IMR-90 (cell line): ENCODE measurements around the gene MYO9B. TPM values are rescaled to one million over a fixed set of nuclear protein-coding genes. Genes with fewer than 3 reads are reported as not detected.

ENCODE experiments used
- ATAC-seq: fragments of 200-7000 bp; cut with Tn5 transposase; 2 replicates; pipeline ENCODE4 v1.9.1; 2020; ENCODE audit warnings: low read depth, mild to moderate bottlenecking, moderate library complexity
- Bru-seq: library from RNA; stranded (reverse); fragments of 400-500 nt; gene quantifications from one replicate; lab custom pipeline; 2021; lab: Mats Ljungman, UMichigan
- BruChase-seq, 2 experiments: library from RNA; stranded (reverse); fragments of 400-500 nt; gene quantifications; one replicate each; lab custom pipeline; 2021; lab: Mats Ljungman, UMichigan
- BruUV-seq: library from RNA; stranded (reverse); fragments of 400-500 nt; replicated peaks from 2 replicates; lab custom pipeline; 2021; lab: Mats Ljungman, UMichigan
- CTCF ChIA-PET: fragments of 300-600 bp; formaldehyde crosslinking; extraction: SDS; loops from one replicate; lab custom pipeline; 2021; ENCODE audit warnings: antibody characterized with exemption; lab: Yijun Ruan, JAX
- POLR2A ChIA-PET: fragments of 300-600 bp; sonication (Branson Sonifier 250); formaldehyde crosslinking; loops from one replicate; lab custom pipeline; 2022; ENCODE audit warnings: antibody characterized with exemption; ENCODE audit not compliant: unreplicated experiment; lab: Charles Lee
- DNase-seq: peaks from one replicate; pipeline ENCODE4 v3.0.0; 2013
- H2AFZ ChIP-seq: replicated peaks from 2 replicates; pipeline ENCODE3; 2013; ENCODE audit warnings: low read length, mild to moderate bottlenecking; ENCODE audit not compliant: poor library complexity
- H2AK5ac ChIP-seq: 2 replicates; pipeline ENCODE4 v1.6.1; 2013; ENCODE audit warnings: low read depth, low read length, inconsistent platforms
- H2AK9ac ChIP-seq: replicated peaks from 2 replicates; pipeline ENCODE3; 2013; ENCODE audit warnings: mild to moderate bottlenecking, low read depth, low read length, moderate library complexity; ENCODE audit not compliant: poor library complexity
- H2BK120ac ChIP-seq: 2 replicates; pipeline ENCODE4 v1.6.1; 2013; ENCODE audit warnings: low read depth, low read length, inconsistent platforms
- H2BK15ac ChIP-seq: 3 replicates; pipeline ENCODE4 v1.6.1; 2013; ENCODE audit warnings: low read depth, low read length, inconsistent platforms
- H2BK20ac ChIP-seq: 2 replicates; pipeline ENCODE4 v1.6.1; 2013; ENCODE audit warnings: low read depth, mild to moderate bottlenecking, inconsistent platforms, low read length, moderate library complexity
- H2BK5ac ChIP-seq: 2 replicates; pipeline ENCODE4 v1.6.1; 2013; ENCODE audit warnings: mild to moderate bottlenecking, low read depth, low read length, inconsistent platforms; ENCODE audit not compliant: poor library complexity, severe bottlenecking
- H3K14ac ChIP-seq: replicated peaks from 2 replicates; pipeline ENCODE4 v1.6.1; 2013; ENCODE audit warnings: low read depth, low read length, inconsistent platforms
- H3K18ac ChIP-seq: 2 replicates; pipeline ENCODE4 v1.6.1; 2013; ENCODE audit warnings: low read depth, low read length, control low read depth
- H3K23ac ChIP-seq: 2 replicates; pipeline ENCODE4 v1.6.1; 2013; ENCODE audit warnings: low read depth, low read length, inconsistent platforms
- H3K27ac ChIP-seq: 2 replicates; pipeline ENCODE4 v1.5.1; 2013; ENCODE audit warnings: mild to moderate bottlenecking, control low read depth, low read length; ENCODE audit not compliant: insufficient read depth
- H3K27me3 ChIP-seq: 2 replicates; pipeline ENCODE4 v1.6.1; 2013; ENCODE audit warnings: low read length; ENCODE audit not compliant: control insufficient read depth, insufficient read depth
- H3K36me3 ChIP-seq: 2 replicates; pipeline ENCODE4 v1.6.1; 2013; ENCODE audit warnings: low read length, mixed read lengths; ENCODE audit not compliant: control insufficient read depth, insufficient read depth
- H3K4ac ChIP-seq: 2 replicates; pipeline ENCODE4 v1.6.1; 2013; ENCODE audit warnings: low read depth, low read length, inconsistent platforms
- H3K4me1 ChIP-seq: 2 replicates; pipeline ENCODE4 v1.6.1; 2013; ENCODE audit warnings: low read length, mixed read lengths; ENCODE audit not compliant: control insufficient read depth, insufficient read depth
- H3K4me2 ChIP-seq: 2 replicates; pipeline ENCODE4 v1.6.1; 2013; ENCODE audit warnings: low read depth, mild to moderate bottlenecking, control low read depth, low read length, moderate library complexity
- H3K4me3 ChIP-seq: 2 replicates; pipeline ENCODE4 v1.5.1; 2013; ENCODE audit warnings: low read depth, mild to moderate bottlenecking, control low read depth, low read length, moderate library complexity; ENCODE audit not compliant: insufficient read depth
- H3K56ac ChIP-seq: 2 replicates; pipeline ENCODE4 v1.6.1; 2013; ENCODE audit warnings: low read length, inconsistent platforms; ENCODE audit not compliant: insufficient read depth; ENCODE audit errors: extremely low read depth
- H3K79me1 ChIP-seq, 2 experiments: 2 replicates each; pipeline ENCODE4 v1.6.1; 2013; ENCODE audit warnings: low read length in 2 of 2, inconsistent platforms in 1 of 2, low read depth in 1 of 2
- H3K9ac ChIP-seq: 2 replicates; pipeline ENCODE4 v1.6.1; 2013; ENCODE audit warnings: low read depth, low read length, control low read depth
- H3K9me1 ChIP-seq: 2 replicates; pipeline ENCODE4 v1.6.1; 2013; ENCODE audit warnings: low read length, inconsistent platforms; ENCODE audit not compliant: insufficient read depth
- H3K9me3 ChIP-seq: 2 replicates; pipeline ENCODE4 v1.6.1; 2013; ENCODE audit warnings: low read length; ENCODE audit not compliant: control insufficient read depth, insufficient read depth
- H4K20me1 ChIP-seq: 2 replicates; pipeline ENCODE4 v1.6.1; 2013; ENCODE audit warnings: low read length, inconsistent platforms; ENCODE audit not compliant: insufficient read depth
- H4K5ac ChIP-seq: 2 replicates; pipeline ENCODE4 v1.6.1; 2013; ENCODE audit warnings: mild to moderate bottlenecking, low read depth, low read length, control low read depth
- H4K8ac ChIP-seq, 2 experiments: 2 replicates each; pipeline ENCODE4 v1.6.1; 2013; ENCODE audit warnings: low read depth in 2 of 2, low read length in 2 of 2, control low read depth in 1 of 2, inconsistent platforms in 1 of 2
- H4K91ac ChIP-seq: 2 replicates; pipeline ENCODE4 v1.6.1; 2013; ENCODE audit warnings: low read depth, low read length, inconsistent platforms; ENCODE audit not compliant: insufficient read depth
- BHLHE40 ChIP-seq: fragments of 150-350 bp; IDR thresholded peaks from 2 replicates; pipeline ENCODE4 v1.6.1; 2016; ENCODE audit warnings: mild to moderate bottlenecking, low read depth, low read length
- CHD1 ChIP-seq: IDR thresholded peaks from 2 replicates; pipeline ENCODE4 v1.6.1; 2012; ENCODE audit warnings: low read depth, low read length, improper control_type of control experiment
- FOS ChIP-seq: fragments of 150-350 bp; IDR thresholded peaks from 2 replicates; pipeline ENCODE4 v1.6.1; 2016; ENCODE audit warnings: low read depth, low read length
- MAZ ChIP-seq: IDR thresholded peaks from 2 replicates; pipeline ENCODE4 v1.6.1; 2012; ENCODE audit warnings: low read depth, mild to moderate bottlenecking, low read length, improper control_type of control experiment, moderate library complexity, borderline replicate concordance
- MXI1 ChIP-seq: IDR thresholded peaks from 2 replicates; pipeline ENCODE4 v1.6.1; 2012; ENCODE audit warnings: low read depth, mild to moderate bottlenecking, low read length, moderate library complexity, borderline replicate concordance
- NFE2L2 ChIP-seq: fragments of 150-350 bp; IDR thresholded peaks from 2 replicates; pipeline ENCODE4 v1.6.1; 2016; ENCODE audit warnings: low read depth, mild to moderate bottlenecking, low read length
- POLR2A ChIP-seq: IDR thresholded peaks from 2 replicates; pipeline ENCODE4 v1.6.1; 2012; ENCODE audit warnings: mild to moderate bottlenecking, low read depth, low read length
- SMC3 ChIP-seq: fragments of 150-350 bp; IDR thresholded peaks from 2 replicates; pipeline ENCODE4 v1.6.1; 2016; ENCODE audit warnings: low read depth, mild to moderate bottlenecking, antibody characterized with exemption, low read length, moderate library complexity
- WGBS, 2 experiments: methylation state at CpG; one replicate each; pipeline versions ENCODE4 v1.1.5 to v1.1.7; 2013; ENCODE audit warnings: missing lambda C conversion rate in 2 of 2; ENCODE audit not compliant: insufficient read length in 1 of 2; ENCODE audit errors: extremely low coverage in 2 of 2; 5-methylcytosine and 5-hydroxymethylcytosine counted together
- dilution Hi-C: fragments of 300-500 bp; cut with HindIII; formaldehyde crosslinking; loops from one replicate; pipeline ENCODE4 v1.14.3; 2018; ENCODE audit warnings: low sequenced_read_pairs; ENCODE audit not compliant: unreplicated experiment
- in situ Hi-C: fragments of 300-500 bp; cut with MboI; formaldehyde crosslinking; loops from 3 replicates; pipeline ENCODE4 v1.14.3; 2019; ENCODE audit warnings: low sequenced_read_pairs, inconsistent platforms, mixed read lengths
- intact Hi-C: fragments of 100-400 bp; cut with micrococcal nuclease; formaldehyde crosslinking; loops from 2 replicates; pipeline ENCODE4 v1.10.0; 2022
- long read RNA-seq: library from polyadenylated mRNA; unstranded; transcript quantifications from one replicate; pipeline ENCODE4 v2.0.0, GENCODE V29; 2021; ENCODE audit not compliant: unreplicated experiment
- polyA plus RNA-seq, 3 experiments: library from polyadenylated mRNA; depleted of rRNA; stranded (reverse); fragments of >200 nt; gene quantifications; 2 replicates each; pipeline ENCODE4 v1.2.3, GENCODE V29; 2012; ENCODE audit warnings: low replicate concordance in 1 of 3
- total RNA-seq: library from RNA; depleted of rRNA; stranded (reverse); fragments of >200 nt; gene quantifications from 2 replicates; pipeline ENCODE4 v1.2.3, GENCODE V29; 2012; rRNA removed

Gene MYO9B
- 59.7 and 61.8 TPM in 2 replicates for total RNA-seq
- 77.8 and 91.3 TPM in 2 replicates for polyA plus RNA-seq (2012; rRNA removed)
- polyA plus RNA-seq (2012; cell fraction: cytosol; rRNA removed): 40.1 and 51.5 TPM in 2 replicates
- 248 and 366 TPM in 2 replicates for polyA plus RNA-seq (2012; cell fraction: nucleus; rRNA removed; ENCODE audit: low replicate concordance)
- Bru-seq, nascent RNA: percentile 86 among the genes with signal in this experiment
- BruChase-seq, experiment 1, labeled RNA remaining after a 6-hour chase: percentile 90 among the genes with signal in this experiment
- percentile 81 among the genes with signal in this experiment for BruChase-seq, experiment 2, labeled RNA remaining after a 2-hour chase
- long read RNA-seq, partial matches to known transcripts: 12 of 29 reads
- long read RNA-seq, other reads (novel, unspliced or antisense): 17 of 29 reads

- ChIA-PET POLR2A (no interaction called here), CTCF (no interaction called here)
- Histone ChIP-seq H3K36me3 (no peaks in the 10 kb centered on the region; the same call in 1 of the 2 replicates), H3K14ac (peak within 1 kb of the TSS; percentile 92), H3K4me1 (peaks cover 24% of the 10 kb centered on the region), H2BK5ac (peak within 1 kb of the TSS; percentile 90), H4K91ac (peak within 1 kb of the TSS; percentile 85), H3K4ac (peak within 1 kb of the TSS; percentile 92), H3K4me3 (peak within 1 kb of the TSS; percentile 84), H2AFZ (peak within 1 kb of the TSS; percentile 100), H3K18ac (peak within 1 kb of the TSS; percentile 28), H4K5ac (peak within 1 kb of the TSS; percentile 55), H4K8ac (peak within 1 kb of the TSS; percentile 49 to 86), H2AK5ac (peak within 1 kb of the TSS; percentile 98), H3K23ac (peak within 1 kb of the TSS; percentile 95), H2BK120ac (peak within 1 kb of the TSS; percentile 57), H2BK20ac (peak within 1 kb of the TSS; percentile 23; the same call in 1 of the 2 replicates), H3K79me1 (peaks cover 20 to 46% of the 10 kb centered on the region in 2 experiments; a peak in 3 of 4 replicates), H4K20me1 (peaks cover 31% of the 10 kb centered on the region), H2AK9ac (peak within 1 kb of the TSS; percentile 100), H2BK15ac (no peak within 1 kb of the TSS; the same call in 2 of the 3 replicates), H3K27ac (peak within 1 kb of the TSS; percentile 94), H3K9me1 (peaks cover 7% of the 10 kb centered on the region), H3K9ac (peak within 1 kb of the TSS; percentile 96), H3K9me3 (no peaks in the 10 kb centered on the region), H3K56ac (peak within 1 kb of the TSS; percentile 83), H3K4me2 (peak within 1 kb of the TSS; percentile 97), H3K27me3 (no peaks in the 10 kb centered on the region)
- WGBS, 2 experiments: 1% methylated on average over 32 of the region's 103 CpGs; no CpG with 5 or more reads in 1 of the 2 experiments
- ATAC-seq: peak; percentile 89
- in situ Hi-C loops (no loop called here), intact Hi-C loops (loop anchor here (1.0 kb wide), 1 partner anchor 60 kb away; no protein-coding TSS in a partner anchor), dilution Hi-C loops (no loop called here)
- peak; percentile 100 for DNase-seq
- TF ChIP-seq FOS: no peak; the same call in 1 of the 2 replicates
- TF ChIP-seq POLR2A: peak; percentile 90
- peak; percentile 93; the same call in 1 of the 2 replicates for TF ChIP-seq MAZ
- no peak for TF ChIP-seq SMC3
- TF ChIP-seq NFE2L2: 0 out of 2 replicates have a peak, but pooled peaks have one; percentile 11
- TF ChIP-seq MXI1: peak; percentile 84
- TF ChIP-seq CHD1: peak; percentile 100; the same call in 1 of the 2 replicates
- TF ChIP-seq BHLHE40: peak; percentile 100
- BruUV-seq: no TSS peak
Observed at GRCh38 chr19:17075035-17075863, at the start of gene MYO9B, which contains the start of gene HAUS8. Gene MYO9B, plus strand, starts transcription at chr19:17075777. Its CDS starts 25,941 bp downstream, at chr19:17101718. Gene HAUS8, minus strand, starts transcription at chr19:17075452. Its CDS starts 30 bp downstream, at chr19:17075422.
